ENCODE data around the gene WDR1.

The WDR1 gene

DNA sequence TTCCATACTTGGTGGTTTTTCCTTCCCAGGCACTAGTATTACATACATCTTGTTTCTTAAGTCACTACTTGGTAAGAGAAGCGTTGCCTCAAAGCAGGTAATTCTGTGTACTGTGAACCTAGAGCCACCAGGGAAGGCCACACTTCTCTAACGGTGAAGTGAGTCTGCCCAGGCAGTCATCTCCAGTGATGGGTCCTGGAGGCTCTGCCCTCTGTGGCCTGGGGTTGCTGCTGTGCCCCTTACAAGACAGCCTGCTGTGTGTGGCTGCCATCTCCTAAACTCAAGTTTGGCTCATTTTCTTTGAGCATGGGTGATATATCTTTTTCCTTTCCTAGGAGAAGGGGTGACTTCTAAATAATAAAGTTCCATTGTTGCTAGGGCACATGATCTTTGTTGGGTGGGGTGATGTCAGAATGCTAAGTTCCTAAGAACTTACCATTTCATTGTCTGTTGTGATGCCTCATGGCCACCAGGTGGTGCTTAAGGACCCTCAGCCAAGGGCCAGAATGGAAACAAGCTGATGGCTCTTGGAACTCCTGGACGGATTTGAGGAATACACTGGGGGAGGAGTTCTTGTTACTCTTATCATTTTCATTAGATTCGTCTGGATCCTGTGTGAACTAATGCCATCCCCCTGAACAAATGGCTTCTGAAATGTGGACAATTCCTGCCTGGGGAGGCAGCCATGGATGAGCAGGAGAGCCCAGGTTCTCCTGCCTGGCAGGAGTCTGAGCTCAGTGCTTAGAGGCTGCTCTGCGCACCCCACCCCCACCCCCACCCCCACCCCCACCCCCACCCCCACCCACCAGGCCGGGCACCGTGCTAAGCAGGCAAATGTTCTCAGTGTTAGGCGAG is 41.1 kb upstream of the WDR1 start:
- Histone ChIP-seq H3K9ac (ENCODE audit: low read length in 5 of 5) (no peak overlapping the region), H3K27ac (ENCODE audit: low read depth, low read length) (no peak overlapping the region), H3K9me3 (ENCODE audit: control insufficient read depth in 5 of 5, low read length in 5 of 5) (no peaks in the 10 kb centered on the region), H3K27me3 (ENCODE audit: control insufficient read depth in 5 of 5, insufficient read depth in 4 of 5, low read length in 5 of 5) (peaks cover 0 to 7% (median 0%) of the 10 kb centered on the region in 5 donors), H3K4me1 (ENCODE audit: control insufficient read depth in 5 of 5, insufficient read depth in 5 of 5, low read length in 5 of 5) (no peaks in the 10 kb centered on the region), H3K4me3 (ENCODE audit: low read depth in 1 of 5, low read length in 5 of 5) (no peak overlapping the region), H3K36me3 (ENCODE audit: control insufficient read depth in 5 of 5, insufficient read depth in 5 of 5, low read length in 5 of 5) (no peaks in the 10 kb centered on the region)

DNA sequence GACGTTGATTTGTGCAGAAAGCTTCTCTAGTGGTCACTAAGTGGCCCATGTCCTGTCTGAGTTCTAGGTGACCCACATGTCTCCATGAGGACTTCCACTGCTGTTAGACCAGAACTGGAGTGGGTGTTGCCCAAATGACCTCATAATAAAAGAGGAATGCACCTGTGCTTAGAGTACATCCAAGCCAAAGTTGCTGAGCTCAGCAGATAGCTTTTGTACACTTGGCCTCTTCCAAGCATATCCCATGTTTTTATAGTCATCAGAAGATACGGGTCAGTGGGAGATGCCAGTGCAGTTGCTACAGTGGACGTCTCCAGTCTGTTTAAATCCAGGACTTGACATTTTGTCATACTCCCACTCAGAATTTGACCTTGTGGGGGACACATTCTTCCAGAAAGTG is 37.6 kb upstream of the WDR1 start:
- Histone ChIP-seq H3K36me3 (ENCODE audit: control insufficient read depth in 5 of 5, insufficient read depth in 5 of 5, low read length in 5 of 5) (no peaks in the 10 kb centered on the region), H3K27ac (ENCODE audit: low read depth, low read length) (no peak overlapping the region), H3K4me3 (ENCODE audit: low read depth in 1 of 5, low read length in 5 of 5) (no peak overlapping the region), H3K9me3 (ENCODE audit: control insufficient read depth in 5 of 5, low read length in 5 of 5) (no peaks in the 10 kb centered on the region), H3K4me1 (ENCODE audit: control insufficient read depth in 5 of 5, insufficient read depth in 5 of 5, low read length in 5 of 5) (no peaks in the 10 kb centered on the region), H3K27me3 (ENCODE audit: control insufficient read depth in 5 of 5, insufficient read depth in 4 of 5, low read length in 5 of 5) (peaks cover 0 to 7% (median 2%) of the 10 kb centered on the region in 5 donors), H3K9ac (ENCODE audit: low read length in 5 of 5) (no peak overlapping the region)

DNA sequence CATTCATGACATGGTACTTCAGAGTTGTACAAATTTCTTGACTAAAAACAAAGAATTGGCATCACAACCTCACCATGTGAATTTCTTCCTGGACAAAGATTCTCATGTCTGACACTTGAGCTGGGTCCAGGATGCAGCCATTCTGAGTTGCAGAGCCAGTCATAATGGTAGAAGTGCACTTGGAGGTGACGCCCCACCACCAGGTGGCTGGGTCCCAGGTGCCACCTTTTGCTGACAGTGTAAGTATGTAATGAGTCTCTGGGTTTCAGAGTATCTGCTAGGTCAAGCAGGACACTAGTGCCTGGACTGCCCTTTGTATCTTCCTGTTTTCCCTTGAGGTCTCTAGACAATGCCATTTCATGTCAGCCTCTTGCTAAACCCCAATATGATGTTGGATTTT is 36.6 kb upstream of the WDR1 start:
- Histone ChIP-seq H3K9me3 (ENCODE audit: control insufficient read depth in 5 of 5, low read length in 5 of 5) (no peaks in the 10 kb centered on the region), H3K4me1 (ENCODE audit: control insufficient read depth in 5 of 5, insufficient read depth in 5 of 5, low read length in 5 of 5) (no peaks in the 10 kb centered on the region), H3K27ac (ENCODE audit: low read depth, low read length) (no peak overlapping the region), H3K27me3 (ENCODE audit: control insufficient read depth in 5 of 5, insufficient read depth in 4 of 5, low read length in 5 of 5) (peaks cover 0 to 7% (median 0%) of the 10 kb centered on the region in 5 donors), H3K4me3 (ENCODE audit: low read depth in 1 of 5, low read length in 5 of 5) (no peak overlapping the region), H3K9ac (ENCODE audit: low read length in 5 of 5) (no peak overlapping the region), H3K36me3 (ENCODE audit: control insufficient read depth in 5 of 5, insufficient read depth in 5 of 5, low read length in 5 of 5) (no peaks in the 10 kb centered on the region)

DNA sequence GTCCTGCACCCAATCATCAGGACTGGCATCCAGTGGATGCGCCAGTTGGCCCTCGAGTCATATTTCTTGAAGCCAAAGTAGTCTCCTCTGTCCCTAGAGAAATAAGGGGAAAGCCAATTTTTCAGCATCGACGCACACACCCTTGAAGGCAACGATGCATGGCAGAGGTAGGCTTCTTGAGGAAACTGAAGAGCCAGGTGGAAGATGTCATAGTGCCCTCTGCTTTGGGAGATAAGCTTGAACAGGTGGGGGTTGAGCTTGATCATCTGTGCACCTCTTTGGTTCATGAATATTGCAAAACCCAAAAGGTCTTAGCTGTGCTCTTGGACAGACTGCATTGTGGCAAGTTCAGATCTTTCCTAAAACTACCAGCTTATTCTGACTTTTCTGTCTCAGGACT is 34.6 kb upstream of the WDR1 start:
- no peak overlapping the region for H3K4me3 ChIP-seq (ENCODE audit: low read depth in 1 of 5, low read length in 5 of 5)
- no peak overlapping the region for H3K9ac ChIP-seq (ENCODE audit: low read length in 5 of 5)
- no peaks in the 10 kb centered on the region for H3K9me3 ChIP-seq (ENCODE audit: control insufficient read depth in 5 of 5, low read length in 5 of 5)
- H3K36me3 ChIP-seq (ENCODE audit: control insufficient read depth in 5 of 5, insufficient read depth in 5 of 5, low read length in 5 of 5): no peaks in the 10 kb centered on the region
- no peaks in the 10 kb centered on the region for H3K4me1 ChIP-seq (ENCODE audit: control insufficient read depth in 5 of 5, insufficient read depth in 5 of 5, low read length in 5 of 5)
- H3K27ac ChIP-seq (ENCODE audit: low read depth, low read length): no peak overlapping the region
- H3K27me3 ChIP-seq (ENCODE audit: control insufficient read depth in 5 of 5, insufficient read depth in 4 of 5, low read length in 5 of 5): peaks cover 0 to 4% (median 0%) of the 10 kb centered on the region in 5 donors

DNA sequence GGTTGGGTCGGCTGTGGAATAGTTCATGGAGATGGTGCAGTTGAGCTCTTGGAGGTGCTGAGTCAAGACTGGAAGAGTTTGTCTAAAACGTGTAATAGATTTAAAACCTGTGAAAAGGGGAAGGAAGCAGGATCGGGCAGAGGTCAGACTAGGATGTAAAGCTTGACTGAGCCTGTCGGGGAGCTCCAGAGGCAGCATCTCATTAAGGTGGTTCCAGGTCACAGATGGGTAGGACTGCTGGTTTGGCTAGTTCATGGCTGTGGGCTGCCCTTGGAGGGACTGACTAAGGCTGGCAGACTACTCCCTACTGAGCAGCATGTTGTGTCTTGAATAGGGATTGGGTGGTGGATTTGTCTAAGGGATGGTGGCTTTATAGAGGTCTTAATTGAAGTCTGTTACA is 28.4 kb upstream of the WDR1 start:
- no peaks in the 10 kb centered on the region for H3K36me3 ChIP-seq (ENCODE audit: control insufficient read depth in 5 of 5, insufficient read depth in 5 of 5, low read length in 5 of 5)
- H3K4me1 ChIP-seq (ENCODE audit: control insufficient read depth in 5 of 5, insufficient read depth in 5 of 5, low read length in 5 of 5): no peaks in the 10 kb centered on the region
- H3K9ac ChIP-seq (ENCODE audit: low read length in 5 of 5): no peak overlapping the region

DNA sequence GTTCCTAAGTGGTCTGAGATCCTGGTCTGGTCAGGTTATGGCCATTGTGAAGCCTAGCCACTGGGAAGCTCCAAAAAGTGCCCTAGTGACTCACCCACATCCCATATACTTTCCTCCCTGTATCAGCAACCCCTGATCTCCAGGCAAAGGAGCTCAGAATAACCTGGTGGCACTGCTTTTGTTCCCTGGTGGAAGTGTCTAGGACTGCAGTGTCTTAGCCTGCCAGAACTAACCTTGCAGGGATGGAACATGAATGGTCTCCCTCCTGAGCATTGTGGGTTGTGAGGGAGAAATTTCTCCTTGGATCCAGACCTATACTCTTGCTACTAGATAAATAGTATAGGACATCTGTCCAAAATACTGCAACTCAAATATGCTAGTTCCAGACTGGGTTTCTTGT is 27.9 kb upstream of the WDR1 start:
- H3K27me3 ChIP-seq (ENCODE audit: control insufficient read depth in 5 of 5, insufficient read depth in 4 of 5, low read length in 5 of 5): peaks cover 0 to 9% (median 6%) of the 10 kb centered on the region in 5 donors
- no peak overlapping the region for H3K9ac ChIP-seq (ENCODE audit: low read length in 5 of 5)
- no peaks in the 10 kb centered on the region for H3K36me3 ChIP-seq (ENCODE audit: control insufficient read depth in 5 of 5, insufficient read depth in 5 of 5, low read length in 5 of 5)
- H3K9me3 ChIP-seq (ENCODE audit: control insufficient read depth in 5 of 5, low read length in 5 of 5): no peaks in the 10 kb centered on the region
- H3K27ac ChIP-seq (ENCODE audit: low read depth, low read length): no peak overlapping the region
- H3K4me3 ChIP-seq (ENCODE audit: low read depth in 1 of 5, low read length in 5 of 5): no peak overlapping the region
- H3K4me1 ChIP-seq (ENCODE audit: control insufficient read depth in 5 of 5, insufficient read depth in 5 of 5, low read length in 5 of 5): no peaks in the 10 kb centered on the region

More for the DNA sequence above, 28.4 kb upstream of the WDR1 start:
- no peak overlapping the region for H3K4me3 ChIP-seq (ENCODE audit: low read depth in 1 of 5, low read length in 5 of 5)
- no peak overlapping the region for H3K27ac ChIP-seq (ENCODE audit: low read depth, low read length)
- H3K9me3 ChIP-seq (ENCODE audit: control insufficient read depth in 5 of 5, low read length in 5 of 5): no peaks in the 10 kb centered on the region
- H3K27me3 ChIP-seq (ENCODE audit: control insufficient read depth in 5 of 5, insufficient read depth in 4 of 5, low read length in 5 of 5): peaks cover 0 to 9% (median 4%) of the 10 kb centered on the region in 5 donors

DNA sequence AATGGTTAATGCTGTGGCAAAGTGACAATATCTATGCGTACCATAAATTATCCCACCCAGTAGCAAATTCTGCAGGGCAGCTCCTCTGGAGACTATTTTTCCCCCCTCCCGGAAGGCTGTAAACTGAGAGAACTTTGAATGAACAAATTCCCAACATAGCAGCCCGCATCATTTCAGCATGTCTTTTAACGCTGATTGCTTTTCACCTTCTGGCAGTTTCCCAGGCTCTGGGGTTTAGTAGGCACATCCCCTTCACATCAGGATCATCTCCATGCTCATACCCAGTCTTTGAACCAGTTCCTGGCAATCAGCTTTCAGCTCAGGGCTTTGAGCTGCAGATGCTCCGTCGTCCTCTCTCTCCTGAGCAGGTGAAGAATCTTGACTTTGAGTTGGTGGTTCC is 26.6 kb upstream of the WDR1 start:
- Histone ChIP-seq H3K36me3 (ENCODE audit: control insufficient read depth in 5 of 5, insufficient read depth in 5 of 5, low read length in 5 of 5) (no peaks in the 10 kb centered on the region), H3K27ac (ENCODE audit: low read depth, low read length) (no peak overlapping the region), H3K9ac (ENCODE audit: low read length in 5 of 5) (no peak overlapping the region), H3K27me3 (ENCODE audit: control insufficient read depth in 5 of 5, insufficient read depth in 4 of 5, low read length in 5 of 5) (peaks cover 0 to 14% (median 6%) of the 10 kb centered on the region in 5 donors), H3K4me3 (ENCODE audit: low read depth in 1 of 5, low read length in 5 of 5) (no peak overlapping the region), H3K9me3 (ENCODE audit: control insufficient read depth in 5 of 5, low read length in 5 of 5) (no peaks in the 10 kb centered on the region), H3K4me1 (ENCODE audit: control insufficient read depth in 5 of 5, insufficient read depth in 5 of 5, low read length in 5 of 5) (no peaks in the 10 kb centered on the region)

DNA sequence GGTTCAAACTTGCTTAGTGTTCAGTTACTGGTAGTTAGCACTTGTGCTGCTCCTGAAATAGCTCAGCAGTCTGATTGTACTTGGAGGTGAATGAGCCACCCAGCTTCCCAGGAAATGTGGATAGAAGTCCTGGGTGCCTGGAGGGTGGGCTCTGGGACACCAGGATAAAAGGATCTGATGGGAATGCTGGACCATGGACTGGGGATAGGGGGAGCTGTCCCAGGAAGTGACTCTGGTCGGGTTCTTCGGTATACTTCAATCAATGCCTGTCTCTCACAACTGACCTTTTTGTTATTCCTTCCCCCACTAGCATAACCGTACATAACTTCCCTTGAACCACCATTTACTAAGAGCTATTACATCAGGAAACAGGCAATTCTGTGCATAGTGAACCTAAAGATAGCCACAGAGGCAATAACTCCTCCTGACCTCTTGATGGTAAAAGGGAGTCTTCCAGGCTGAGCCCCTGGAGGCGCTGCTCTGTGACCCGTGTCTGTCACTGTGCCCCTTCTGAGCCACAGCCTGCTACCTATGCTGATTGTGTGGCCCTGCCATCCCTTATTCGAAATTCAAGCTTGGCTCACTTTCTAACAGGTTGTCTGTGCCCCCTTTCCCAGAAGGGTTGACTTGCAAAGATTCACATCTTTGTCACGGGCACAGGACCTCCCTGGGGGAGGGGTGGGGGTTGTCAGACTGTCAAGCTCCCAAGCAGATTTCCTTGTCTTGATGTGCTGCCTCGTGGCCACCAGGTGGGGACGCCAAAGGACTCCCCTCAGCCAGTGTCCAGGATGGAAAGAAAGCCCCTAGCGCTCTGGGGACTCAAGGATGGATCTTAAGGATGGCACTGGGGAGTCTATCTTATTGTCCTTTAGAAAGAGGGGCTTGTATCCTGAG is 24.5 kb upstream of the WDR1 start:
- Histone ChIP-seq H3K9me3 (ENCODE audit: control insufficient read depth in 5 of 5, low read length in 5 of 5) (no peaks in the 10 kb centered on the region), H3K27me3 (ENCODE audit: control insufficient read depth in 5 of 5, insufficient read depth in 4 of 5, low read length in 5 of 5) (peaks cover 0 to 14% (median 6%) of the 10 kb centered on the region in 5 donors), H3K9ac (ENCODE audit: low read length in 5 of 5) (no peak overlapping the region), H3K27ac (ENCODE audit: low read depth, low read length) (no peak overlapping the region), H3K4me1 (ENCODE audit: control insufficient read depth in 5 of 5, insufficient read depth in 5 of 5, low read length in 5 of 5) (no peaks in the 10 kb centered on the region), H3K4me3 (ENCODE audit: low read depth in 1 of 5, low read length in 5 of 5) (no peak overlapping the region), H3K36me3 (ENCODE audit: control insufficient read depth in 5 of 5, insufficient read depth in 5 of 5, low read length in 5 of 5) (no peaks in the 10 kb centered on the region)

DNA sequence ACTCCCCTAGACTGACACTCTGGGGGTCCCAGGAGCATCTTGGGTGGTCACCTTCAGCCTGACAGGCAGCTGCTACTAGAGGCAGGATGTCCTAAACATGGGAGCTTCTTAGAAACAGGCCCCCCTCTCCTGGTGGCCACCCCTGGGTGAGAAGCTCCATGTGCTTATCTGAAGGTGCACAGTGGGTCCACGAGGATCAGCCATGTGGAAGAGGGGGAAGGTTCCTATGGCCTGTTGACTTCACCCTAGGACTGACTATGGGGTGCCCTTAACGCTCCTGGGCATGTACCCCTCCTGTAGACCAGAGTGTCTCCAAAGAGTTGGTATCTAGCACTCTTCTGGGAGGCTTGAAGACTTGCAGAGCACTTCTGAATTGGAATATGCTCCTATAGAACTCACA is 22.9 kb upstream of the WDR1 start:
- H3K9me3 ChIP-seq (ENCODE audit: control insufficient read depth in 5 of 5, low read length in 5 of 5): no peaks in the 10 kb centered on the region
- H3K4me1 ChIP-seq (ENCODE audit: control insufficient read depth in 5 of 5, insufficient read depth in 5 of 5, low read length in 5 of 5): no peaks in the 10 kb centered on the region
- H3K27me3 ChIP-seq (ENCODE audit: control insufficient read depth in 5 of 5, insufficient read depth in 4 of 5, low read length in 5 of 5): peaks cover 0 to 14% (median 6%) of the 10 kb centered on the region in 5 donors
- no peaks in the 10 kb centered on the region for H3K36me3 ChIP-seq (ENCODE audit: control insufficient read depth in 5 of 5, insufficient read depth in 5 of 5, low read length in 5 of 5)
- no peak overlapping the region for H3K27ac ChIP-seq (ENCODE audit: low read depth, low read length)
- H3K4me3 ChIP-seq (ENCODE audit: low read depth in 1 of 5, low read length in 5 of 5): no peak overlapping the region
- H3K9ac ChIP-seq (ENCODE audit: low read length in 5 of 5): no peak overlapping the region

DNA sequence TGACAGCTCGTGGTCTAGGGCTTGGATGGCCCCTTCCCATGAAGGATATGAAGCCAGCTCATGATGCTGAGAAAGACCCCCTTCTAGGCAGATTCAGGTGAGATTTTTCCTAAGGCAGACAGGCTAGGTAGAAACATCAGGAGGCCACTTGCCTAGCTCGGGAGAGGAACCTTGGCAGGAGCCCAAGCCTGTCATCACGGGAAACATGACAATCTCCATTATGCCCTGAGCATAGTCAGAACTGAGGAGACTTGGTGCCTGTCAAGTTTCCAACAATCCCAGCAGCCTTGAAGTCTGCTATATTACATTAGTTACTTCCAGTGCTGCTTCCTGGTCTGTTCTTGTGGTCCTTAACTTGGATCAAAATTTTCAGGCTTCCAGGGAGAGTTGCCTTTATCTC is 18.7 kb upstream of the WDR1 start:
- no peak overlapping the region for H3K4me3 ChIP-seq (ENCODE audit: low read depth in 1 of 5, low read length in 5 of 5)
- peaks cover 0 to 5% (median 0%) of the 10 kb centered on the region in 5 donors for H3K27me3 ChIP-seq (ENCODE audit: control insufficient read depth in 5 of 5, insufficient read depth in 4 of 5, low read length in 5 of 5)
- H3K4me1 ChIP-seq (ENCODE audit: control insufficient read depth in 5 of 5, insufficient read depth in 5 of 5, low read length in 5 of 5): peaks cover 0 to 11% (median 9%) of the 10 kb centered on the region in 5 donors
- no peak overlapping the region for H3K27ac ChIP-seq (ENCODE audit: low read depth, low read length)
- H3K9ac ChIP-seq (ENCODE audit: low read length in 5 of 5): no peak overlapping the region
- H3K36me3 ChIP-seq (ENCODE audit: control insufficient read depth in 5 of 5, insufficient read depth in 5 of 5, low read length in 5 of 5): no peaks in the 10 kb centered on the region
- H3K9me3 ChIP-seq (ENCODE audit: control insufficient read depth in 5 of 5, low read length in 5 of 5): no peaks in the 10 kb centered on the region

All from subcutaneous abdominal adipose tissue (tissue), 5 donors.